Chondrocyte (in vitro differentiated cells): ENCODE measurements around the gene ZDHHC7. TPM values are rescaled to one million over a fixed set of nuclear protein-coding genes. Genes with fewer than 3 reads are reported as not detected.

Experiments used
- DNase-seq: peaks from one replicate; pipeline ENCODE4 v3.0.0; 2021; ENCODE audit warnings: mixed read lengths, low spot score
- H3K27ac Mint-ChIP-seq: one replicate; pipeline ENCODE4 v1.8.0; 2021; ENCODE audit warnings: mild to moderate bottlenecking, moderate library complexity, mixed read lengths; ENCODE audit not compliant: unreplicated experiment
- H3K27me3 Mint-ChIP-seq: 2 replicates; pipeline ENCODE4 v1.8.0; 2021; ENCODE audit warnings: low read depth, mixed read lengths
- H3K36me3 Mint-ChIP-seq: 2 replicates; pipeline ENCODE4 v1.8.0; 2021; ENCODE audit warnings: low read depth, mixed read lengths
- H3K4me1 Mint-ChIP-seq: 2 replicates; pipeline ENCODE4 v1.8.0; 2021; ENCODE audit warnings: low read depth, mild to moderate bottlenecking, mixed read lengths
- H3K4me3 Mint-ChIP-seq: one replicate; pipeline ENCODE4 v1.8.0; 2021; ENCODE audit warnings: mild to moderate bottlenecking, moderate library complexity, mixed read lengths; ENCODE audit not compliant: unreplicated experiment
- H3K9me3 Mint-ChIP-seq: 2 replicates; pipeline ENCODE4 v1.8.0; 2021; ENCODE audit warnings: low read depth, mixed read lengths
- total RNA-seq: library from RNA; stranded (reverse); gene quantifications from 3 replicates; pipeline ENCODE4 v1.2.1, GENCODE V29; 2021
- TF ChIP-seq, protein P1 (sequence below): fragments of 200-600 bp; sonication (generic); IDR thresholded peaks from 2 replicates; pipeline ENCODE4 v1.5.0; 2021; ENCODE audit warnings: antibody characterized with exemption, mild to moderate bottlenecking, moderate library complexity

The ZDHHC7 gene
- total RNA-seq, 1 donor from 2014 or later = 50.2 TPM

DNA sequence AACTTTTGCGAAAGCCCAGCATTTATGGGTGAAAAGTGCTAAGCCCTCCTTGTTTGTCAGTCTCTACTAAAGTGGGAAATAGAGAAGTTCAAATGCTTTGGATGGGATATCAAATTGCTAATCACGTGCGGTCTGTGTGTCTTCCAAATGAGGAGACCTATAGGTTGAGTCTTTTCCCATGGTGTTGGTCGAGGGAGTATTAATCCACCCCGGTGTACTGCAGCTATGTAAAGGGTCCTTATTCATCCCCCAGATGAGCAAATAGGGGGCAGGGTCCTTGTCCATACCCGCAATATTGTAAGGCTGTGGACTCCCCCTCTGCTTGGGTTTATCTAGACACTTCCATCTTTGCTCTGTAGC is 30.8 kb upstream of the ZDHHC7 start:
- no peak for DNase-seq
- no peak overlapping the region for H3K27ac Mint-ChIP-seq
- no peaks in the 10 kb centered on the region for H3K4me1 Mint-ChIP-seq
- H3K27me3 Mint-ChIP-seq = peaks cover 2% of the 10 kb centered on the region
- H3K4me3 Mint-ChIP-seq = no peak overlapping the region
- no peaks in the 10 kb centered on the region for H3K9me3 Mint-ChIP-seq
- TF ChIP-seq, protein P1, sequence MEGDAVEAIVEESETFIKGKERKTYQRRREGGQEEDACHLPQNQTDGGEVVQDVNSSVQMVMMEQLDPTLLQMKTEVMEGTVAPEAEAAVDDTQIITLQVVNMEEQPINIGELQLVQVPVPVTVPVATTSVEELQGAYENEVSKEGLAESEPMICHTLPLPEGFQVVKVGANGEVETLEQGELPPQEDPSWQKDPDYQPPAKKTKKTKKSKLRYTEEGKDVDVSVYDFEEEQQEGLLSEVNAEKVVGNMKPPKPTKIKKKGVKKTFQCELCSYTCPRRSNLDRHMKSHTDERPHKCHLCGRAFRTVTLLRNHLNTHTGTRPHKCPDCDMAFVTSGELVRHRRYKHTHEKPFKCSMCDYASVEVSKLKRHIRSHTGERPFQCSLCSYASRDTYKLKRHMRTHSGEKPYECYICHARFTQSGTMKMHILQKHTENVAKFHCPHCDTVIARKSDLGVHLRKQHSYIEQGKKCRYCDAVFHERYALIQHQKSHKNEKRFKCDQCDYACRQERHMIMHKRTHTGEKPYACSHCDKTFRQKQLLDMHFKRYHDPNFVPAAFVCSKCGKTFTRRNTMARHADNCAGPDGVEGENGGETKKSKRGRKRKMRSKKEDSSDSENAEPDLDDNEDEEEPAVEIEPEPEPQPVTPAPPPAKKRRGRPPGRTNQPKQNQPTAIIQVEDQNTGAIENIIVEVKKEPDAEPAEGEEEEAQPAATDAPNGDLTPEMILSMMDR = no peak
- H3K36me3 Mint-ChIP-seq = peaks cover 4% of the 10 kb centered on the region

DNA sequence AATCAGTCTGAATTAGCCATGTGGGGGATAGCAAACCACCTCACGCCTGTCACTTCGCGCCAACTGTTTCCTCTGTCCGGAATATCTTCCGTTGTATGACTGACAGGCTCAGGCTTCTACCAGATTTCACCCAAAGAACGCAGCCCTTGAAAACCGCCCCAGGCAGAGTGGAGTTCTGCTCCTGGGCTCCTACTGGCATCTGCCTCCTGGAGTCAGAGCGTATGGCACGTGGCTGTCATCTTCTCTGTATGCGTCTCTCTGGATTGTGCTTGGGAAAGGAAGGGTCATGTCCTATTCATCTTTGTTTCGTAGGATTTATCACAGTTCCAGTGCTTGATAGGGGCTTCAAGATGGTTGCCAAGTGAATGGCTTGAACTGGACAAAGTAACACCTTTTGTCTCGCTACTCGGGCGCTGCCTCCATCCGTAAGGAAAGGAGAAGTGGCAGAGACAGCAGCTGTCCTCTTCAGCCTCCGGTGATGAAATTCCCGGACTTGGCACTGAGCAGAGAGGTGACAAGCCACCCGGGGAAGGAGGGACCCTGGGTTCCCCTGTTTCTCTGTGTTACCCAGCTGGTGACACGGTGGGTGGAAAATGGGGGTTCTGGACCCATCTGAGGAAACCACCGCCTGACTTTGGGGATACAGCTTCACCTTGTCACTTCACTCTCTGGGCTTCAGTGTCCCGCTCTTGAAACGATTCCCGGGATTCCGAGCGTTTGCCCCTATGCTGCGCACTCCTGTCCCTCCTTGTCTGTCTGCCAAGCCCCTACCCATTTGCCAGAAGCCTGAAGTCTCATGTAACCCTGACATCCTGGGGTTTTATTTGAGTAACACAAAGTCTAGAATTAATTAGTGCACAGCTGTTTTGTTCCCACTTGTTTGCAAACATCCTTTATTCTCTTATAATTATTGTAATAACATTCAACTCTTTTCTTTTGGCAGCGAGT is 30.2 kb upstream of the ZDHHC7 start:
- H3K27ac Mint-ChIP-seq = no peak overlapping the region

DNA sequence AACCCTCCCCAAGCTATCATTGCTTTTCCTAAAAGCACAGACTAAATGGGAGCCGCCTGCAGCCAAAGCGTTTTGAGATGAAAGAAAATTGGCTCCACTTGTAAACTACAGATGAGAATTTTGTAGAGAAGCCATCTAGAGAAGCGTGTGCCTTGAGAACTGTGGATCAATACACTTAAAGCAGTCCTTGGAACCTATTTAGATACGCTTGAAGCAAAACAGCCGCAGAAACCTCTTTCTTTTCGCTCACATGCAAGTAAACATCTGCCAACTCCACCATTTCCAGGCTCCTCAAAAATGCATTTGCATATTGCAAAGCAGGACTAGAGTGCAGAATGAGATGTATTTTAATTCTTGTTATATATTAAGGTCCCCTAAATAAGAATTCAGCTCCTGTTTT is 29.4 kb upstream of the ZDHHC7 start:
- TF ChIP-seq, protein P1 = no peak
- H3K4me3 Mint-ChIP-seq = no peak overlapping the region
- no peaks in the 10 kb centered on the region for H3K4me1 Mint-ChIP-seq
- H3K36me3 Mint-ChIP-seq = peaks cover 6% of the 10 kb centered on the region
- DNase-seq = no peak
- no peak overlapping the region for H3K27ac Mint-ChIP-seq
- H3K27me3 Mint-ChIP-seq = no peaks in the 10 kb centered on the region
- H3K9me3 Mint-ChIP-seq = no peaks in the 10 kb centered on the region

More for the DNA sequence above, 30.2 kb upstream of the ZDHHC7 start:
- H3K36me3 Mint-ChIP-seq = peaks cover 6% of the 10 kb centered on the region
- TF ChIP-seq, protein P1 = no peak
- no peaks in the 10 kb centered on the region for H3K4me1 Mint-ChIP-seq
- DNase-seq = no peak
- H3K9me3 Mint-ChIP-seq = no peaks in the 10 kb centered on the region
- no peaks in the 10 kb centered on the region for H3K27me3 Mint-ChIP-seq
- no peak overlapping the region for H3K4me3 Mint-ChIP-seq

DNA sequence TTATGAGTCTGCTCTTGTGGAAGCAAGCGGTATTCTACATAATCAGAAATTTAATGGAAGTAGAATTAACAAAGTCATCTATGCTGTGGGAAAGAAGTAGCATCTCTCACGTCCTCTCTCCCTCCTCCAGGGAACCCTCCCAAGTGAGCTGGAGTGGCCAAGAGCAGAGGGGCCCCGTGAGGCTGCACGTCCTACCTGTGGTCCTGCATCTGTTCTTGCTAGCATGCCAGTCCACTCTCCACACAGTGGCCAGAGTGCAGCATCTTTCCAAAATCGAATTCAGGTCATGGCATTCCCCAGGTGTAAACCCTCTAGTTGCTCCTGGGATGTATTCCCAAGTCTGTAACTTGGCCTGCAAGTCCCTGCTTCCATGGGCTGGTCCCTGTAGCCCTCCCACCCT is 26.4 kb upstream of the ZDHHC7 start:
- TF ChIP-seq, protein P1 = no peak
- no peaks in the 10 kb centered on the region for H3K9me3 Mint-ChIP-seq
- H3K4me3 Mint-ChIP-seq = no peak overlapping the region
- H3K27ac Mint-ChIP-seq = no peak overlapping the region
- DNase-seq = no peak
- H3K36me3 Mint-ChIP-seq = peaks cover 3% of the 10 kb centered on the region
- no peaks in the 10 kb centered on the region for H3K4me1 Mint-ChIP-seq
- H3K27me3 Mint-ChIP-seq = no peaks in the 10 kb centered on the region

DNA sequence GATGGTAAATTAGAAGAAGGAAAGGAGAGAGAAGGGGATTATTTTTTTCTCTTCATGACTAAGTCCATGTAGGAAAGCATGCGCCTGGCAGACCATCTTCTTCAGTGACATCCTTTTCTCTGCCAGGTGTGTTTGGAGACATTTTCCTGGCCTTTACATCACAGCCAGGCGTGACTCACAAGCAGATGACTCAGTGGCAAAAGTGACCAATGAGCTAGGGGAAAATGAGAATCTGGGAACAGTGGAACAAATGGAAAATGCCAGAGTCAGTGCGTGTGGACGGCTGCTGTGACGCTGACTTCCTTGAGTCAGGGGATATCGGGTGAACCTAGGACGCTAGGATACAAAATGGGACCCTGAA is 25.7 kb upstream of the ZDHHC7 start:
- Mint-ChIP-seq H3K9me3 (no peaks in the 10 kb centered on the region), H3K27me3 (no peaks in the 10 kb centered on the region), H3K27ac (peak overlapping the region; percentile 62), H3K4me1 (no peaks in the 10 kb centered on the region), H3K36me3 (peaks cover 3% of the 10 kb centered on the region), H3K4me3 (no peak overlapping the region)
- DNase-seq = no peak
- TF ChIP-seq, protein P1 = no peak
